H1 (cell line): ENCODE measurements around the gene SYNPR.

Experiments
- BACH1 ChIP-seq: IDR thresholded peaks from 2 replicates; pipeline ENCODE4 v1.6.1; 2012; ENCODE audit warnings: low read length, improper control_type of control experiment
- EP300 ChIP-seq, 2 experiments: IDR thresholded peaks; 1 replicate in 1 of 2; 2 replicates in 1 of 2; pipeline ENCODE4 v1.6.1; 2011 to 2012; ENCODE audit warnings: low read depth in 2 of 2, low read length in 2 of 2, mild to moderate bottlenecking in 2 of 2, borderline replicate concordance in 1 of 2, inconsistent platforms in 1 of 2, moderate library complexity in 1 of 2
- NRF1 ChIP-seq: IDR thresholded peaks from 2 replicates; pipeline ENCODE4 v1.6.1; 2011; ENCODE audit warnings: mild to moderate bottlenecking, low read depth, low read length, improper control_type of control experiment
- SP2 ChIP-seq: IDR thresholded peaks from 2 replicates; pipeline ENCODE4 v1.6.1; 2012; ENCODE audit warnings: mild to moderate bottlenecking, low read length, inconsistent platforms
- TF ChIP-seq, protein P1 (sequence below), 3 experiments: IDR thresholded peaks; 1 replicate in 2 of 3; 2 replicates in 1 of 3; pipeline versions ENCODE4 v1.5.1 to v1.6.1; 2011; ENCODE audit warnings: low read length in 3 of 3, mild to moderate bottlenecking in 3 of 3, inconsistent platforms in 2 of 3, low read depth in 1 of 3, moderate library complexity in 1 of 3; ENCODE audit not compliant: insufficient read depth in 1 of 3; ENCODE audit errors: control extremely low read depth in 1 of 3

GRCh38 chr3:63492464-63492863 lies 214.4 kb downstream of the SYNPR start:
- TF ChIP-seq, protein P1, sequence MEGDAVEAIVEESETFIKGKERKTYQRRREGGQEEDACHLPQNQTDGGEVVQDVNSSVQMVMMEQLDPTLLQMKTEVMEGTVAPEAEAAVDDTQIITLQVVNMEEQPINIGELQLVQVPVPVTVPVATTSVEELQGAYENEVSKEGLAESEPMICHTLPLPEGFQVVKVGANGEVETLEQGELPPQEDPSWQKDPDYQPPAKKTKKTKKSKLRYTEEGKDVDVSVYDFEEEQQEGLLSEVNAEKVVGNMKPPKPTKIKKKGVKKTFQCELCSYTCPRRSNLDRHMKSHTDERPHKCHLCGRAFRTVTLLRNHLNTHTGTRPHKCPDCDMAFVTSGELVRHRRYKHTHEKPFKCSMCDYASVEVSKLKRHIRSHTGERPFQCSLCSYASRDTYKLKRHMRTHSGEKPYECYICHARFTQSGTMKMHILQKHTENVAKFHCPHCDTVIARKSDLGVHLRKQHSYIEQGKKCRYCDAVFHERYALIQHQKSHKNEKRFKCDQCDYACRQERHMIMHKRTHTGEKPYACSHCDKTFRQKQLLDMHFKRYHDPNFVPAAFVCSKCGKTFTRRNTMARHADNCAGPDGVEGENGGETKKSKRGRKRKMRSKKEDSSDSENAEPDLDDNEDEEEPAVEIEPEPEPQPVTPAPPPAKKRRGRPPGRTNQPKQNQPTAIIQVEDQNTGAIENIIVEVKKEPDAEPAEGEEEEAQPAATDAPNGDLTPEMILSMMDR (IDR thresholded peaks at IDR 0.05; ENCODE audit: control extremely low read depth in 1 of 3, insufficient read depth in 1 of 3, low read depth in 1 of 3, low read length in 3 of 3): no peak
- TF ChIP-seq SP2 (no peak), EP300 (IDR thresholded peaks at IDR 0.05; ENCODE audit: borderline replicate concordance in 1 of 2, low read depth in 2 of 2, low read length in 2 of 2) (no peak), BACH1 (no peak), NRF1 (no peak)
